Kidney (tissue), 14 donors: ENCODE measurements around the gene FLT4. TPM values are rescaled to one million over a fixed set of nuclear protein-coding genes. Genes with fewer than 3 reads are reported as not detected.
A peak's percentile ranks its signal among the peaks of the same experiment; 100 is the strongest.

Experiments used
- DNase-seq, 5 donors: peaks; one replicate each; pipeline ENCODE4 v3.0.0-alpha.2; 2013 to 2020
- FAIRE-seq: peaks from 2 replicates; lab custom pipeline; 2012; peaks lifted over from hg19 to GRCh38; lab: Jason Lieb, UNC
- H3K27ac ChIP-seq, 2 donors: one replicate each; pipeline ENCODE4 v1.7.0; 2013; ENCODE audit warnings: low read depth in 2 of 2, low read length in 2 of 2, inconsistent platforms in 1 of 2
- H3K27me3 ChIP-seq: one replicate; pipeline ENCODE4 v1.7.1; 2013; ENCODE audit warnings: low read length, inconsistent platforms; ENCODE audit not compliant: control insufficient read depth, insufficient read depth
- H3K36me3 ChIP-seq, 3 donors: one replicate each; pipeline versions ENCODE4 v1.7.0 to v1.7.1; 2013; ENCODE audit warnings: low read length in 3 of 3, control low read depth in 1 of 3, inconsistent platforms in 1 of 3; ENCODE audit not compliant: insufficient read depth in 3 of 3, control insufficient read depth in 2 of 3
- H3K4me1 ChIP-seq, 3 donors: one replicate each; pipeline versions ENCODE4 v1.7.0 to v1.7.1; 2013; ENCODE audit warnings: low read length in 3 of 3, inconsistent platforms in 1 of 3, low read depth in 1 of 3; ENCODE audit not compliant: control insufficient read depth in 2 of 3, insufficient read depth in 2 of 3
- H3K4me3 ChIP-seq, 3 donors: one replicate each; pipeline versions ENCODE4 v1.7.0 to v1.8.1; 2013; ENCODE audit warnings: low read length in 3 of 3, control low read depth in 1 of 3, inconsistent platforms in 1 of 3
- H3K9ac ChIP-seq, 3 donors: one replicate each; pipeline versions ENCODE4 v1.7.0 to v1.7.1; 2013; ENCODE audit warnings: low read length in 3 of 3, control low read depth in 1 of 3, inconsistent platforms in 1 of 3
- H3K9me3 ChIP-seq, 3 donors: one replicate each; pipeline versions ENCODE4 v1.7.0 to v1.7.1; 2013; ENCODE audit warnings: low read length in 3 of 3, control low read depth in 1 of 3, inconsistent platforms in 1 of 3; ENCODE audit not compliant: control insufficient read depth in 2 of 3, insufficient read depth in 1 of 3
- CTCF ChIP-seq: IDR thresholded peaks from 3 replicates; pipeline ENCODE4 v1.5.1; 2012; ENCODE audit warnings: mild to moderate bottlenecking, moderate library complexity, borderline replicate concordance; ENCODE audit not compliant: insufficient read depth; ENCODE audit errors: extremely low read depth
- intact Hi-C: fragments of 100-400 bp; cut with DNase I; formaldehyde crosslinking; loops from one replicate; pipeline ENCODE4 v1.11.1; 2022
- polyA plus RNA-seq: library from polyadenylated mRNA; stranded (reverse); fragments of 350-450 nt; fragmentation: Illumina TruSeq; extraction: RNeasy Lipid Tissue Mini Kit (QIAGEN cat#74804); gene quantifications from one replicate; pipeline ENCODE4 v1.2.3, GENCODE V29; 2014; ENCODE audit warnings: low read depth, low replicate concordance; ENCODE audit not compliant: insufficient read depth
- total RNA-seq: library from RNA; stranded (reverse); fragmentation: NEBNext Ultra II Directional; extraction: Animal tissue kit (Norgen Biotek cat#: 25700); gene quantifications from one replicate; pipeline ENCODE4 v1.2.1, GENCODE V29; 2021
- donor health status: control.
- donor health status: control.
- donor health status: control.
- donor health status: control.
- donor health status: control.
- donor health status: DM: yes; HTN: yes; CAD: no.
- donor health status: Normal renal cell carcinoma (clear cell type).

FLT4 gene
- total and polyA plus RNA-seq, 2 donors from 2014 or later: 6.9 to 29.4 TPM

GRCh38 chr5:180592176-180592575, 57.2 kb downstream of the FLT4 start:
- TF ChIP-seq CTCF: no peak
- H3K9me3 ChIP-seq: no peaks in the 10 kb centered on the region
- H3K36me3 ChIP-seq: no peaks in the 10 kb centered on the region
- intact Hi-C loops: no loop called here
- no peaks in the 10 kb centered on the region for H3K4me1 ChIP-seq
- DNase-seq: peak in 1 of 5 donors; percentile 35
- FAIRE-seq: no peak
- no peak overlapping the region for H3K9ac ChIP-seq
- H3K27ac ChIP-seq: no peak overlapping the region
- H3K27me3 ChIP-seq: no peaks in the 10 kb centered on the region
- no peak overlapping the region for H3K4me3 ChIP-seq

- no peaks in the 10 kb centered on the region for H3K9me3 ChIP-seq
- DNase-seq: peak in 4 of 5 donors; percentile 29 to 79 (median 50)
- no peak within 1 kb of the TSS for H3K27ac ChIP-seq
- no peak within 1 kb of the TSS for H3K4me3 ChIP-seq
- FAIRE-seq: no peak
- H3K4me1 ChIP-seq: no peaks in the 10 kb centered on the region
- no peaks in the 10 kb centered on the region for H3K27me3 ChIP-seq
- intact Hi-C loops: no loop called here
- TF ChIP-seq CTCF: no peak
- no peak within 1 kb of the TSS for H3K9ac ChIP-seq
- no peaks in the 10 kb centered on the region for H3K36me3 ChIP-seq
Measured at GRCh38 chr5:180591311-180591887, 58.0 kb downstream of the FLT4 start, which contains the start of gene SCGB3A1. Gene SCGB3A1, minus strand, starts transcription at chr5:180591499. Its CDS starts 37 bp downstream, at chr5:180591462.

DNA sequence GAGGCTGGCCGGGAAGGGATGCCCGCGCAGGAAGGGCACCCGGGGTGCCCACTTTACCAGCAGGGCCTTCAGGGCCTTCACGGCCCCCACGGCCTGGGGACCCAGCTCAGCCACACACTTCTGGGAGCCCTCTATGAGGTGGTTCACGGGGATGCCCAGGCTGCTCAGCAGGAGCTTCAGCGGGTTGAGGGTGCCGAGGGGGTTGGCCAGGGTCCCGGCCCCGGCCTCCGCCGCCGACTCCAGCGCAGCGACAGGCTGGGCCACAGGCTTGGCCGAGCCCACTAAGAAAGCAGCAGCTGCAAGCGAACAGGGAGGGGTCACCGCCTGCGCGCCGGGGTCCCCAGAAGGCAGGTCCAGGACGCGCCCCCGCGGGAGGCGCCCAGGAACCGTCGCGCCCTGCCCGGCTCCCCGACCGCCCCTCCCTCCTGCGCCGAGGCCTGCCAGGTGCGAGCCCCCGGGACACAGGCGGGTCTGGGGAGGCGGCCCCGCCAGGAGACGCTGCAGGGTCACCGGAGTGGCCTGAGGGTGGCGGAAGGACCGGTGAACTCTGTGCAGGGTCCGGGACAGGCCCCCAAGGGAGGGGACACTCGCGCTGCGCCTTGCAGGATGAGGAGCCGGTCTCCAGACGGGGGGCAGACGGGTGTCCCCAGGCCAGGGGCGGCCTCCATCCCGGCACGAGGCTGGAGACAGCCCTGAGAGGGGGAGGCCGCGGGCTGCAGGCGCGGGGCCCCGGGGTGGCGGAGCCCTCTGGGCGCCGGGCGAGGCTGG, 58.7 kb downstream of the FLT4 start:
- H3K4me1 ChIP-seq: no peaks in the 10 kb centered on the region
- no peak overlapping the region for H3K4me3 ChIP-seq
- no peaks in the 10 kb centered on the region for H3K36me3 ChIP-seq
- no peaks in the 10 kb centered on the region for H3K27me3 ChIP-seq
- no peak overlapping the region for H3K27ac ChIP-seq
- DNase-seq: peak in 4 of 5 donors; percentile 24 to 73 (median 54)
- H3K9me3 ChIP-seq: no peaks in the 10 kb centered on the region
- H3K9ac ChIP-seq: no peak overlapping the region
- no peak for TF ChIP-seq CTCF
- FAIRE-seq: no peak
- intact Hi-C loops: no loop called here
